Keratinocyte (primary cell): ENCODE data around the gene FUT7. TPM values are rescaled to one million over a fixed set of nuclear protein-coding genes. Genes with fewer than 3 reads are reported as not detected.

ENCODE experiments used
- DNase-seq: peaks from one replicate; pipeline ENCODE4 v3.0.0-alpha.2; 2011; ENCODE audit warnings: low read depth, missing footprints, low spot score
- FAIRE-seq: peaks from 2 replicates; lab custom pipeline; 2011; peaks lifted over from hg19 to GRCh38; lab: Jason Lieb, UNC
- H2AFZ ChIP-seq: 2 replicates; pipeline ENCODE4 v1.6.0; 2012; ENCODE audit warnings: low read length, control low read depth, inconsistent platforms; ENCODE audit not compliant: control insufficient read depth
- H3K27ac ChIP-seq: 2 replicates; pipeline ENCODE4 v1.5.1; 2011; ENCODE audit warnings: low read length; ENCODE audit not compliant: control insufficient read depth, insufficient read depth
- H3K27me3 ChIP-seq: 3 replicates; pipeline ENCODE4 v1.6.0; 2011; ENCODE audit warnings: low read length; ENCODE audit not compliant: control insufficient read depth, insufficient read depth; ENCODE audit errors: extremely low read depth
- H3K36me3 ChIP-seq, 2 experiments: 2 replicates in 1 of 2; 3 replicates in 1 of 2; pipeline ENCODE4 v1.5.1; 2011; ENCODE audit warnings: low read length in 2 of 2, mild to moderate bottlenecking in 1 of 2; ENCODE audit not compliant: control insufficient read depth in 2 of 2, insufficient read depth in 2 of 2; ENCODE audit errors: extremely low read depth in 1 of 2
- H3K4me1 ChIP-seq: 3 replicates; pipeline ENCODE4 v1.5.1; 2011; ENCODE audit warnings: low read length; ENCODE audit not compliant: control insufficient read depth, insufficient read depth; ENCODE audit errors: extremely low read depth
- H3K4me2 ChIP-seq: 3 replicates; pipeline ENCODE4 v1.6.0; 2011; ENCODE audit warnings: low read depth, low read length; ENCODE audit not compliant: control insufficient read depth, insufficient read depth; ENCODE audit errors: extremely low read depth
- H3K4me3 ChIP-seq, 3 experiments: fragments of 200-600 bp in 1 of 3; sonication (generic) in 1 of 3; 2 replicates in 2 of 3; 3 replicates in 1 of 3; pipeline ENCODE4 v1.5.1; 2011 to 2016; ENCODE audit warnings: low read length in 3 of 3, mild to moderate bottlenecking in 3 of 3, control low read depth in 2 of 3, inconsistent platforms in 1 of 3, low read depth in 1 of 3, mixed read lengths in 1 of 3, mixed run types in 1 of 3, moderate library complexity in 1 of 3; ENCODE audit not compliant: control insufficient read depth in 2 of 3, insufficient read depth in 2 of 3; ENCODE audit errors: extremely low read depth in 1 of 3
- H3K79me2 ChIP-seq: 2 replicates; pipeline ENCODE4 v1.6.0; 2012; ENCODE audit warnings: low read length; ENCODE audit not compliant: control insufficient read depth, insufficient read depth
- H3K9ac ChIP-seq: 3 replicates; pipeline ENCODE4 v1.6.0; 2011; ENCODE audit warnings: low read length; ENCODE audit not compliant: control insufficient read depth, insufficient read depth; ENCODE audit errors: extremely low read depth
- H3K9me1 ChIP-seq: 3 replicates; pipeline ENCODE4 v1.6.0; 2011; ENCODE audit warnings: low read length; ENCODE audit not compliant: control insufficient read depth, insufficient read depth; ENCODE audit errors: extremely low read depth
- H3K9me3 ChIP-seq: 2 replicates; pipeline ENCODE4 v1.5.1; 2012; ENCODE audit warnings: low read depth, low read length; ENCODE audit not compliant: control insufficient read depth
- H4K20me1 ChIP-seq: 3 replicates; pipeline ENCODE4 v1.6.0; 2011; ENCODE audit warnings: low read length; ENCODE audit not compliant: control insufficient read depth, insufficient read depth; ENCODE audit errors: extremely low read depth
- CTCF ChIP-seq, 3 experiments: IDR thresholded peaks in 1 of 3; conservative IDR thresholded peaks in 1 of 3; optimal IDR thresholded peaks in 1 of 3; 2 replicates in 2 of 3; 3 replicates in 1 of 3; pipeline versions ENCODE3 to v1.5.1; 2011; ENCODE audit warnings: low read length in 3 of 3, mild to moderate bottlenecking in 3 of 3, moderate library complexity in 2 of 3, control low read depth in 1 of 3, inconsistent platforms in 1 of 3; ENCODE audit not compliant: insufficient read depth in 2 of 3; ENCODE audit errors: extremely low read depth in 1 of 3
- EZH2 ChIP-seq: IDR thresholded peaks from one replicate; pipeline ENCODE4 v1.6.1; 2012; ENCODE audit warnings: inconsistent platforms, mild to moderate bottlenecking, low read length, moderate library complexity
- dilution Hi-C: fragments of 300-500 bp; cut with MboI; formaldehyde crosslinking; loops from one replicate; pipeline ENCODE4 v1.7.0; 2020; ENCODE audit warnings: low sequenced_read_pairs; ENCODE audit not compliant: extremely low pct_ligation_motif_present
- polyA plus RNA-seq, 5 experiments: library from polyadenylated mRNA; depleted of rRNA in 3 of 5; stranded (reverse) in 3 of 5; stranded (forward) in 1 of 5; unstranded in 1 of 5; fragments of >200 nt; gene quantifications; 1 replicate in 1 of 5; 2 replicates in 3 of 5; 3 replicates in 1 of 5; pipeline versions ENCODE4 v1.2.1 to v1.2.3, GENCODE V29; 2011 to 2012; ENCODE audit warnings: missing spikeins in 2 of 5, low read depth in 1 of 5, low replicate concordance in 1 of 5

Gene FUT7
- polyA plus RNA-seq, 1 donor (not counting 4 experiments of a cell fraction or from before 2014, with no cell fraction given) = not detected

- no peaks in the 10 kb centered on the region for H4K20me1 ChIP-seq
- DNase-seq (no peak), FAIRE-seq (no peak)
- H3K27ac ChIP-seq = no peak overlapping the region
- H3K27me3 ChIP-seq = no peaks in the 10 kb centered on the region
- H3K9ac ChIP-seq = no peak overlapping the region
- H3K4me2 ChIP-seq = no peak overlapping the region
- TF ChIP-seq EZH2 = no peak
- no peak for TF ChIP-seq CTCF (optimal IDR thresholded peaks at IDR 0.05 in 1 of 3, IDR thresholded peaks at IDR 0.05 in 1 of 3, conservative IDR thresholded peaks at IDR 0.05 in 1 of 3; ENCODE audit: extremely low read depth in 1 of 3, insufficient read depth in 2 of 3, low read length in 3 of 3)
- H3K79me2 ChIP-seq = no peaks in the 10 kb centered on the region
- H2AFZ ChIP-seq = no peak overlapping the region
- H3K36me3 ChIP-seq = no peaks in the 10 kb centered on the region
- H3K4me3 ChIP-seq = no peak overlapping the region
- dilution Hi-C loops = no loop called here
- no peaks in the 10 kb centered on the region for H3K9me1 ChIP-seq
- no peaks in the 10 kb centered on the region for H3K4me1 ChIP-seq
- H3K9me3 ChIP-seq = no peaks in the 10 kb centered on the region
Measured at GRCh38 chr9:137013571-137013940, 18.3 kb downstream of the FUT7 start.

- DNase-seq = no peak
- no peaks in the 10 kb centered on the region for H3K36me3 ChIP-seq
- dilution Hi-C loops = no loop called here
Measured at GRCh38 chr9:137012694-137013570, 19.0 kb downstream of the FUT7 start.

More at GRCh38 chr9:137012694-137013570, 19.0 kb downstream of the FUT7 start:
- Histone ChIP-seq H3K27ac (no peak overlapping the region), H2AFZ (no peak overlapping the region), H3K4me2 (no peak overlapping the region), H3K9me3 (no peaks in the 10 kb centered on the region), H3K9me1 (no peaks in the 10 kb centered on the region), H3K4me3 (no peak overlapping the region), H3K79me2 (no peaks in the 10 kb centered on the region), H3K27me3 (no peaks in the 10 kb centered on the region), H3K4me1 (no peaks in the 10 kb centered on the region), H4K20me1 (no peaks in the 10 kb centered on the region), H3K9ac (no peak overlapping the region)
- no peak for FAIRE-seq
- TF ChIP-seq EZH2 = no peak
- no peak for TF ChIP-seq CTCF (optimal IDR thresholded peaks at IDR 0.05 in 1 of 3, IDR thresholded peaks at IDR 0.05 in 1 of 3, conservative IDR thresholded peaks at IDR 0.05 in 1 of 3; ENCODE audit: extremely low read depth in 1 of 3, insufficient read depth in 2 of 3, low read length in 3 of 3)
